ENCODE measurements around the gene SNX5.

The SNX5 gene

GRCh38 chr20:17968366-17969277 is at the start of gene SNX5, which contains the start of gene MGME1:
SNX5 (minus strand) TSS chr20:17968794; CDS start chr20:17968425, 369 bp downstream.
MGME1 (plus strand) TSS chr20:17969018; CDS start chr20:17969860, 842 bp downstream.
- H3K4me3 ChIP-seq (ENCODE audit: low read depth, low read length), result peak within 1 kb of the TSS; percentile 98

- no peak overlapping the region for H3K4me3 ChIP-seq (ENCODE audit: low read depth, low read length)
Measured at GRCh38 chr20:18018100-18018499, 49.5 kb upstream of the SNX5 start.

- no peak overlapping the region for H3K4me3 ChIP-seq (ENCODE audit: low read depth, low read length)
Measured at GRCh38 chr20:18016772-18017171, 48.2 kb upstream of the SNX5 start.

GRCh38 chr20:18014411-18014810 is 45.8 kb upstream of the SNX5 start:
- no peak overlapping the region for H3K4me3 ChIP-seq (ENCODE audit: low read depth, low read length)

GRCh38 chr20:18012901-18013300 is 44.3 kb upstream of the SNX5 start:
- no peak overlapping the region for H3K4me3 ChIP-seq (ENCODE audit: low read depth, low read length)

GRCh38 chr20:18011951-18012645 is 43.5 kb upstream of the SNX5 start:
- H3K4me3 ChIP-seq (ENCODE audit: low read depth, low read length), result no peak overlapping the region

- H3K4me3 ChIP-seq (ENCODE audit: low read depth, low read length), result no peak overlapping the region
Measured at GRCh38 chr20:18011482-18011881, 42.9 kb upstream of the SNX5 start.

GRCh38 chr20:18009116-18009515 is 40.5 kb upstream of the SNX5 start:
- no peak overlapping the region for H3K4me3 ChIP-seq (ENCODE audit: low read depth, low read length)

GRCh38 chr20:18007534-18008292 is 39.1 kb upstream of the SNX5 start:
- H3K4me3 ChIP-seq (ENCODE audit: low read depth, low read length), result no peak overlapping the region

GRCh38 chr20:18006684-18007083 is 38.1 kb upstream of the SNX5 start:
- H3K4me3 ChIP-seq (ENCODE audit: low read depth, low read length), result no peak overlapping the region

GRCh38 chr20:18005990-18006364 is 37.4 kb upstream of the SNX5 start:
- H3K4me3 ChIP-seq (ENCODE audit: low read depth, low read length), result no peak overlapping the region

- H3K4me3 ChIP-seq (ENCODE audit: low read depth, low read length), result no peak overlapping the region
Measured at GRCh38 chr20:18005170-18005989, 36.8 kb upstream of the SNX5 start.

GRCh38 chr20:18004384-18005031 is 35.9 kb upstream of the SNX5 start:
- no peak overlapping the region for H3K4me3 ChIP-seq (ENCODE audit: low read depth, low read length)

- no peak overlapping the region for H3K4me3 ChIP-seq (ENCODE audit: low read depth, low read length)
Measured at GRCh38 chr20:18003897-18004296, 35.3 kb upstream of the SNX5 start.

- H3K4me3 ChIP-seq (ENCODE audit: low read depth, low read length), result no peak overlapping the region
Measured at GRCh38 chr20:18001131-18001921, 32.7 kb upstream of the SNX5 start.

- no peak overlapping the region for H3K4me3 ChIP-seq (ENCODE audit: low read depth, low read length)
Measured at GRCh38 chr20:17999566-17999965, 31.0 kb upstream of the SNX5 start.

GRCh38 chr20:17998446-17998845 is 29.9 kb upstream of the SNX5 start:
- H3K4me3 ChIP-seq (ENCODE audit: low read depth, low read length), result no peak overlapping the region

GRCh38 chr20:17995967-17996819 is 27.6 kb upstream of the SNX5 start:
- H3K4me3 ChIP-seq (ENCODE audit: low read depth, low read length), result no peak overlapping the region

All from iPS-11a (cell line).